Smooth muscle cell (in vitro differentiated cells): ENCODE results near the gene LRRC1. TPM values are rescaled to one million over a fixed set of nuclear protein-coding genes. Genes with fewer than 3 reads are reported as not detected.

Experiments used
- DNase-seq: peaks from one replicate; lab custom pipeline; 2025; ENCODE audit not compliant: unreplicated experiment; lab: John Stamatoyannopoulos, UW
- H2AFZ ChIP-seq: fragments of 200-600 bp; sonication (generic); 2 replicates; pipeline ENCODE4 v1.6.0; 2016; ENCODE audit warnings: antibody characterized with exemption, low read depth, mild to moderate bottlenecking
- H3F3A ChIP-seq: fragments of 200-600 bp; sonication (generic); 2 replicates; pipeline ENCODE4 v1.6.0; 2017; ENCODE audit warnings: antibody characterized with exemption, low read depth
- H3K27ac ChIP-seq: fragments of 200-600 bp; sonication (generic); 2 replicates; pipeline ENCODE4 v1.5.1; 2016; ENCODE audit warnings: low read depth, mild to moderate bottlenecking
- H3K27me3 ChIP-seq: fragments of 200-600 bp; sonication (generic); 2 replicates; pipeline ENCODE4 v1.6.1; 2016; ENCODE audit warnings: low read depth, mild to moderate bottlenecking
- H3K36me3 ChIP-seq: fragments of 200-600 bp; sonication (generic); 2 replicates; pipeline ENCODE4 v1.5.1; 2016; ENCODE audit warnings: low read depth
- H3K4me1 ChIP-seq: fragments of 200-600 bp; sonication (generic); 2 replicates; pipeline ENCODE4 v1.5.1; 2016; ENCODE audit warnings: low read depth
- H3K4me2 ChIP-seq: fragments of 200-600 bp; sonication (generic); 2 replicates; pipeline ENCODE4 v1.6.0; 2016; ENCODE audit warnings: mild to moderate bottlenecking
- H3K4me3 ChIP-seq: fragments of 200-600 bp; sonication (generic); 2 replicates; pipeline ENCODE4 v1.5.1; 2016; ENCODE audit warnings: mild to moderate bottlenecking
- H3K79me2 ChIP-seq: fragments of 200-600 bp; sonication (generic); 2 replicates; pipeline ENCODE4 v1.6.0; 2016; ENCODE audit warnings: low read depth, mild to moderate bottlenecking
- H3K9ac ChIP-seq: fragments of 200-600 bp; sonication (generic); 2 replicates; pipeline ENCODE4 v1.6.0; 2016; ENCODE audit warnings: low read depth
- H3K9me3 ChIP-seq: fragments of 200-600 bp; sonication (generic); replicated peaks from 2 replicates; pipeline ENCODE4 v1.5.1; 2016; ENCODE audit warnings: low read depth
- H4K20me1 ChIP-seq: fragments of 200-600 bp; sonication (generic); 2 replicates; pipeline ENCODE4 v1.6.0; 2016; ENCODE audit warnings: low read depth
- CTCF ChIP-seq: fragments of 200-600 bp; sonication (generic); IDR thresholded peaks from 2 replicates; pipeline ENCODE4 v1.5.1; 2017; ENCODE audit warnings: borderline replicate concordance, mild to moderate bottlenecking, antibody characterized with exemption; ENCODE audit not compliant: insufficient read depth, poor library complexity, severe bottlenecking
- WGBS: methylation state at CpG from one replicate; pipeline ENCODE4 v1.1.7; 2016; ENCODE audit warnings: low lambda C conversion rate; 5-methylcytosine and 5-hydroxymethylcytosine counted together
- polyA plus RNA-seq: library from polyadenylated mRNA; unstranded; fragments of >200 nt; fragmentation: Nextera tagmentation; extraction: Ambion mirVana; gene quantifications from 2 replicates; pipeline ENCODE4 v1.2.1, GENCODE V29; 2016
- total RNA-seq: library from RNA; depleted of rRNA; stranded (reverse); fragments of >200 nt; gene quantifications from 2 replicates; pipeline ENCODE4 v1.2.3, GENCODE V29; 2014

LRRC1 gene
- total and polyA plus RNA-seq, 2 experiments from 2014 or later: 11.8 to 19.9 TPM

GRCh38 chr6:53845280-53846195 lies 50.7 kb downstream of the LRRC1 start:
- Histone ChIP-seq H3K9me3 (no peaks in the 10 kb centered on the region), H3K27me3 (no peaks in the 10 kb centered on the region), H2AFZ (no peak overlapping the region), H3K79me2 (peaks cover 33% of the 10 kb centered on the region), H3K36me3 (no peaks in the 10 kb centered on the region), H3K4me1 (peaks cover 9% of the 10 kb centered on the region), H4K20me1 (peaks cover 19% of the 10 kb centered on the region), H3K9ac (no peak overlapping the region), H3K4me3 (no peak overlapping the region), H3K4me2 (no peak overlapping the region), H3K27ac (no peak overlapping the region), H3F3A (no peaks in the 10 kb centered on the region)
- TF ChIP-seq CTCF: no peak
- DNase-seq: no peak
- WGBS: 96% methylated on average over 9 of the region's 9 CpGs

GRCh38 chr6:53846250-53846649 lies 51.4 kb downstream of the LRRC1 start:
- Histone ChIP-seq H3K9me3 (no peaks in the 10 kb centered on the region), H4K20me1 (peaks cover 19% of the 10 kb centered on the region), H3K79me2 (peaks cover 26% of the 10 kb centered on the region), H3K36me3 (no peaks in the 10 kb centered on the region), H3K4me1 (peaks cover 9% of the 10 kb centered on the region), H3F3A (no peaks in the 10 kb centered on the region), H3K9ac (no peak overlapping the region), H3K27ac (no peak overlapping the region), H3K4me3 (no peak overlapping the region), H3K4me2 (no peak overlapping the region), H3K27me3 (no peaks in the 10 kb centered on the region), H2AFZ (no peak overlapping the region)
- no peak for DNase-seq
- no peak for TF ChIP-seq CTCF
- WGBS: 86% methylated on average over 7 of the region's 7 CpGs

- peaks cover 23% of the 10 kb centered on the region for H3K79me2 ChIP-seq
- no peaks in the 10 kb centered on the region for H3K27me3 ChIP-seq
- no peaks in the 10 kb centered on the region for H3F3A ChIP-seq
- H3K4me3 ChIP-seq: no peak overlapping the region
- no peaks in the 10 kb centered on the region for H3K36me3 ChIP-seq
- DNase-seq: no peak
- H3K9ac ChIP-seq: no peak overlapping the region
- TF ChIP-seq CTCF: no peak
- H4K20me1 ChIP-seq: peaks cover 21% of the 10 kb centered on the region
- 87% methylated on average over 4 of the region's 4 CpGs for WGBS
- no peak overlapping the region for H2AFZ ChIP-seq
- H3K27ac ChIP-seq: no peak overlapping the region
- no peaks in the 10 kb centered on the region for H3K9me3 ChIP-seq
- peaks cover 5% of the 10 kb centered on the region for H3K4me1 ChIP-seq
- H3K4me2 ChIP-seq: no peak overlapping the region
These were observed 53.0 kb downstream of the LRRC1 start for GRCh38 chr6:53847796-53848314.
